ENCODE results near the gene FARS2.

GRCh38 chr6:5552243-5552642, 290.9 kb downstream of the FARS2 start:
- no peak for TF ChIP-seq CTCF (IDR thresholded peaks at IDR 0.05; ENCODE audit: borderline replicate concordance, extremely low read depth, low read length, poor library complexity, severe bottlenecking)
- TF ChIP-seq EZH2 (IDR thresholded peaks at IDR 0.05; ENCODE audit: borderline replicate concordance, low read depth, low read length, severe bottlenecking), result no peak
